Right ventricle myocardium superior (tissue), 1 donor: ENCODE data around the gene PHYHIPL. TPM values are rescaled to one million over a fixed set of nuclear protein-coding genes. Genes with fewer than 3 reads are reported as not detected.

Source experiments
- ATAC-seq: fragments of 200-7000 bp; cut with Tn5 transposase; one replicate; pipeline ENCODE4 v1.9.1; 2020; ENCODE audit warnings: mild to moderate bottlenecking; ENCODE audit not compliant: poor library complexity
- DNase-seq: peaks from one replicate; pipeline ENCODE4 v3.0.0-alpha.2; 2020
- intact Hi-C: fragments of 100-400 bp; cut with DNase I; formaldehyde crosslinking; loops from one replicate; pipeline ENCODE4 v1.11.2; 2022
- total RNA-seq: library from RNA; stranded (reverse); fragmentation: NEBNext Ultra II Directional; extraction: Animal tissue kit (Norgen Biotek cat#: 25700); gene quantifications from one replicate; pipeline ENCODE4 v1.2.1, GENCODE V29; 2021
- donor health status: DM: no; HTN: yes; CAD: no; lungs with severe emphysema.

PHYHIPL gene
- total RNA-seq, 1 donor from 2014 or later = not detected

GRCh38 chr10:59279991-59280505, 103.6 kb downstream of the PHYHIPL start:
- ATAC-seq (no peak), DNase-seq (no peak)
- intact Hi-C loops = no loop called here

GRCh38 chr10:59281861-59282260, 105.4 kb downstream of the PHYHIPL start:
- intact Hi-C loops = no loop called here
- DNase-seq (no peak), ATAC-seq (no peak)

DNA sequence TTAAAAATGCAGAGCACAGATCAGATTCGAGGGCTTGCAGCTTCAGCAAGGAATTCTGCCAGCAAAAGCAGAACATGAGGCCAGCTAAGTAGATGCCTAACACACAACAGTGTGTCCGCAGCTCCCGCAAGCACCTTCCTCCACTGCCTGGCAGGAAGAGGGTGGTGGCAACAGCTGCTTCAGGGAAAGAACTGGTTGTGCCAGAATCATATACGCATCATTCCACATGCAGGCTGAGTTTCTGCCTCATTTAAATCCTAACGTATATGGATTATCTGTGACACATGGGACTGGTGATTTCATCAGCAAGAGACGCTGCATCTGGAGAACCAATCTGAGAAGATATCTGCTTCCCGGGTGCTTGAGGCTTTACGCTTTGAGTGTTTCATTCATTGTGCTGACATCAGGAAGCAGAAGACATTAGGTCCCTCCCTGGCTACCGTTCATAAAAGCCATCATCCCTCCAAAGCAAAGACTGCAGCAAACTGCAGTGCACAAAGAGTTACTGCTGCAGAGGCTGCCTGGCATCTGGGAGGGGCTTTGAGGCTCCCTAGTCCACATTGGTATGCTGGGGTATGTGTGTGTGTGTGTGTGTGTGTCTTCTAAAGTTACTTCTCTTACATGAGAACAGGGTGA, 107.1 kb downstream of the PHYHIPL start:
- intact Hi-C loops = no loop called here
- ATAC-seq (no peak), DNase-seq (no peak)

DNA sequence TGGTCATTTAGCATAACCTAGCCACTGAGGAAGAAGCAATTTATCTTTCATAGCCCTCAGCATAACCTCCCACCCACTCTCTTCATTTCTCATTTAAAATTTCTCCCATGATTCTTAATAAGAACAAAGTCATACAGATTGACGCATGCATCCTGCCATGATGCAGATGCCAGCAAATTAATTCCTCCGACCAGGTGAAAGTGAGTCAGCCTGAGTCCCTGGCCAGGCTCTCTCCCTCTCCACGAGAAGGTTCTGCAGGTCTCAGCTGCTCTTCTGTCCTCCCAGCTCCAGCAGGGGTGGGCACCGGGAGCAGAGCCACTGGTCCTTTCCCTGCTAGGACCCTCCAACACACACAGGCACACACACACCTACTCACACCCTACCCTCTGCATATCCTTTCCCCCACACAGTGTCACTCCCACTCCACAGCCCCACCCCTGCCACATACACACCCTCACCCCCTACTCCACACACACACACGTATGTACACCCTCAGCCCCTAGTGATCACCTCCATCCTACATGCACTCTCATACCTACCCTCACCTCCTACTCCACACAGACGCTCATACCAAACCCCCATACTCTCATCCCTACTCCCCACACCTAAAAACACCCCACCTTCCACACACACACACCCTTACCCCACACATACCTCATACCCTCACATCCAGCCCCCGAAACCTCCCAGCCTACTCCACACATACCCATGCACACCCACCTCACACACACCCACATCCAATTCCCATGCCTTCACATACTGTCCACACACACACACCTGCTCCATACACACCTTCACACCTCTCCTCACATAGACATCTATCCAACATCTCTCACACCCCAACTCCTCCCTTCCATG, 107.9 kb downstream of the PHYHIPL start:
- DNase-seq (no peak), ATAC-seq (no peak)
- intact Hi-C loops = no loop called here

DNA sequence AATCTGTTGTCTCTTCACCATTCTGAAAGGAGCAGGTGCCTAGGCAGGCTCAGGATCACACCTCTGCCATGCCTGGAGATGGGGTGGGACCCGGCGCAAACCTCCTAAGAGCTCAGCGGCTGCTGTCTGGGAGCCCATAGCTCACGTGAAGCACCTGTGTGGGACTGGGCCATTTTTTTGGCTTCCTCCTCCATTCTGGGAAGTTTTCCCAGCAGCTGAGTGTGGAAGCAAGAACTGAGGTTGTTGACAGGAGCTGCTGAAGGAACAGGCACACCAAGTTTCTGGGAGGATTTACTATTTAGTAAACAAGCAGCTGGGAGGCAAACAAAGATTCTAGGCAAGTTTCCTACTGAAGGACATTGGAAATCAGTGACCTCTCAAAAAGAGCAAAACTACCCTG, 108.6 kb downstream of the PHYHIPL start:
- intact Hi-C loops = no loop called here
- ATAC-seq (no peak), DNase-seq (no peak)

DNA sequence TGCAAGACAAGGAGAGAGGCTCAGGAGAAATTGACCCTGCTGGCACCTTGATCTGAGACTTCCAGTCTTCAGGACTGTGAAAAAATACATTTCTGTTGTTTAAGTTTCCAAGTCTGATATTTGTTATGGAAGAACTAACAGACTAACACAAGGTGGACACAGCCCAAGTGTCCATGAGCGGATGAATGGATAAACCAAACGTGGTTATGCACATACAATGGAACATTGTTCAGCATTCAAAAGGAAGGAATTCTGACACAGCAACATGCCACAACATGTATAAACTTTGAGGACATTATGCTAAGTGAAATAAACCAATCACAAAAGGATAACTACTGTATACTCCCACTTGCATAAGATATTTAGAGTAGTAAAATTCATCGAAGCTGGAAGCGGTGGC, 109.4 kb downstream of the PHYHIPL start:
- intact Hi-C loops = no loop called here
- DNase-seq (no peak), ATAC-seq (no peak)

DNA sequence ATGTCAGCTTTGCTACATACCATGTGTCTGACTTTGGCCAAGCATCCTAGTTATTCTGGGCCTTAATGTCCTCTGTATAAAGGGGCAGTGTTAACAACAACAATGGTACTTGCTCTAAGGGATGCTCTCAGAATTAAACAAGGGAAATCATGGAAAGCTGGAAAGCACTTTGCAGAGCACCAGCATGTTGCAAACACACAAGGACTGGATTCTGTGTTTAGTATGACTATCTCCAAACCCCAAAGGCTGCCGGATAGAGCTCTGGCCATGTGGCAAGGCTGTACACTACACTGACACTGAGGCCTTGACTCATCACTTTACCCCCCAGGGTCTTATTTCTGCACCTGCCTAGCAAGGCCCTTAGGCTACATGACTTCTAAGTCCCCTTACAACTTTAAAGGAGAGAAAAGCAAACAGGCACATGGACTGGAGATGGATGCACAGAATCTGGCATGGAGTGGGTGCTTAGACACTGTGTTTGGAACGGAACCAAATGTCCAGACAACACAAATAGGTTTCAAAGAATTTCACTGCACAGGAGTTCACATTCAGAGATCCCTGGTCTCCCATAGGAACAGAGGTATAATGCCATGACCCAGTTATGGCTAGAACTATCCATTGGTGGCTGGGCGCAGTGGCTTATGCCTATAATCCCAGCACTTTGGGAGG, 111.3 kb downstream of the PHYHIPL start:
- ATAC-seq (no peak), DNase-seq (no peak)
- intact Hi-C loops = no loop called here

DNA sequence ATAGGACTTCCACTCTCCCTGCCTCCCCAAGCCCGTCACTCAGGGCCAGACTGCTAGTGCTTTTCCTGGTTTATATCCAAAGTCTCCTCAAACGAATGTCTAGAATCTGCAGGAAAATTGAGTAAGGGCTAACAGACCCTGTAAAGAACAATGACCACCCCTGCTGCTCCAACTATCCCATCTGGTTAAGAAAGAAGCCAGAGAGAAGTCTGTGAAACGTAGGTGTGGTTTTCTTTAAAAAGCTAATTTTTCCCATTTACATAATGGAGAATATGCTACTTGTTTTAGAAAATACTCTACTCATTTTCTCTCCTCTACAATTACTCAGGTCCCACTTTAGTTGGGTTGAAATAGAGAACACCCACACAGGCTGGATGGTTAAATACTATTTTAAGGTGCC, 113.4 kb downstream of the PHYHIPL start:
- intact Hi-C loops = no loop called here
- ATAC-seq (no peak), DNase-seq (no peak)

DNA sequence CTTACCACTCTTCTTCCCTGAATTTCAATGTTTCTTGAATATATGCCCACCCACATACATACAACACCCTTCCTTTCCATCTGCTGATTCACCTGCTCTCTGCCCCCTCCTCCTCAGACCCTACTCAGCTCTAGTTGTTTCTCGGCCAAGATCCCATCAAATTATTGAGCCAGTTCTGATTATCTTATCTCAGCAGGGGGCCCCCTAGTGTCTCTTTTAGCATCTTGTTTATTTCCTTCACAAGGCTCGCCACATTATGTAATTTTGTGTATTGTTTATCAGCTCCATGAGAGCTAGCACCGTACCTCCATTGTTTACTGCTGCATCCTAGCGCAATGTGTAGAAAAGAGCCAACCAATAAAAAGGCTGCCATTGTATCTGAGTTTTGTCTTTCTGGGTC, 114.0 kb downstream of the PHYHIPL start:
- ATAC-seq = no peak
- intact Hi-C loops = no loop called here
- no peak for DNase-seq

Other genes starting within 250 kb of the PHYHIPL start
- 5.9 TPM for gene FAM13C, start 185.9 kb downstream of the PHYHIPL start, total RNA-seq